ENCODE results near the gene GPATCH1. TPM values are rescaled to one million over a fixed set of nuclear protein-coding genes. Genes with fewer than 3 reads are reported as not detected.

GPATCH1 gene
- total and polyA plus RNA-seq, 2 of the 13 experiments (the other 11 are each of a cell fraction or from before 2014, with no cell fraction given) = 6.8 to 6.9 TPM

- peak; percentile 61; the same call in 1 of the 2 replicates for TF ChIP-seq THAP9 (CRISPR knock-in tag; IDR thresholded peaks at IDR 0.05; ENCODE audit: borderline replicate concordance)
- no peak for TF ChIP-seq NR3C1 (CRISPR knock-in tag; IDR thresholded peaks at IDR 0.05)
- TF ChIP-seq TBL1XR1 (IDR thresholded peaks at IDR 0.05; ENCODE audit: borderline replicate concordance, low read length, partially characterized antibody) = peak; percentile 18
- TF ChIP-seq ZNF780A (CRISPR knock-in tag; IDR thresholded peaks at IDR 0.05) = no peak
- TF ChIP-seq ZMAT5 (CRISPR knock-in tag; IDR thresholded peaks at IDR 0.05; ENCODE audit: borderline replicate concordance, low read depth) = no peak
- TF ChIP-seq ARNT2 (CRISPR knock-in tag; IDR thresholded peaks at IDR 0.05; ENCODE audit: low read depth) = peak; percentile 77
- no peak for TF ChIP-seq ZNF850 (CRISPR knock-in tag; conservative IDR thresholded peaks at IDR 0.05)
- TF ChIP-seq KDM6A (CRISPR knock-in tag; IDR thresholded peaks at IDR 0.05; ENCODE audit: low read depth) = no peak
- no peak for TF ChIP-seq CSRNP2 (CRISPR knock-in tag; conservative IDR thresholded peaks at IDR 0.05; ENCODE audit: low read depth)
- TF ChIP-seq PLRG1 (conservative IDR thresholded peaks at IDR 0.05) = no peak
- TF ChIP-seq NR0B2 (CRISPR knock-in tag; IDR thresholded peaks at IDR 0.05) = no peak
- no peak for TF ChIP-seq NR2F1 (CRISPR knock-in tag; IDR thresholded peaks at IDR 0.05)
- peak; percentile 68 for TF ChIP-seq SIN3B (IDR thresholded peaks at IDR 0.05; ENCODE audit: low read length)
- TF ChIP-seq RBM22 (optimal IDR thresholded peaks at IDR 0.05; ENCODE audit: low read length) = no peak
- TF ChIP-seq ASH2L (IDR thresholded peaks at IDR 0.05; ENCODE audit: insufficient read length, low read depth, low read length) = peak; percentile 82
- TF ChIP-seq RBM39 (IDR thresholded peaks at IDR 0.05; ENCODE audit: low read depth, low read length, poor library complexity, severe bottlenecking) = peak; percentile 71
- TF ChIP-seq TRIM24 (CRISPR knock-in tag; IDR thresholded peaks at IDR 0.05) = no peak
- TF ChIP-seq ETS1 (CRISPR knock-in tag; IDR thresholded peaks at IDR 0.05) = no peak
Observed at GRCh38 chr19:33080761-33081681, at the start of gene GPATCH1 (continued).
